Activated T-cell treated with anti-CD3 and anti-CD28 coated beads, Interleukin-2, amount 50 U/mL, for 48 hours (primary cell): ENCODE results near the gene TMEM97.
A peak's percentile ranks its signal among the peaks of the same experiment; 100 is the strongest.

Experiments
- DNase-seq, 2 experiments: peaks; one replicate each; pipeline ENCODE4 v3.0.0-alpha.2; 2020

TMEM97 gene

DNA sequence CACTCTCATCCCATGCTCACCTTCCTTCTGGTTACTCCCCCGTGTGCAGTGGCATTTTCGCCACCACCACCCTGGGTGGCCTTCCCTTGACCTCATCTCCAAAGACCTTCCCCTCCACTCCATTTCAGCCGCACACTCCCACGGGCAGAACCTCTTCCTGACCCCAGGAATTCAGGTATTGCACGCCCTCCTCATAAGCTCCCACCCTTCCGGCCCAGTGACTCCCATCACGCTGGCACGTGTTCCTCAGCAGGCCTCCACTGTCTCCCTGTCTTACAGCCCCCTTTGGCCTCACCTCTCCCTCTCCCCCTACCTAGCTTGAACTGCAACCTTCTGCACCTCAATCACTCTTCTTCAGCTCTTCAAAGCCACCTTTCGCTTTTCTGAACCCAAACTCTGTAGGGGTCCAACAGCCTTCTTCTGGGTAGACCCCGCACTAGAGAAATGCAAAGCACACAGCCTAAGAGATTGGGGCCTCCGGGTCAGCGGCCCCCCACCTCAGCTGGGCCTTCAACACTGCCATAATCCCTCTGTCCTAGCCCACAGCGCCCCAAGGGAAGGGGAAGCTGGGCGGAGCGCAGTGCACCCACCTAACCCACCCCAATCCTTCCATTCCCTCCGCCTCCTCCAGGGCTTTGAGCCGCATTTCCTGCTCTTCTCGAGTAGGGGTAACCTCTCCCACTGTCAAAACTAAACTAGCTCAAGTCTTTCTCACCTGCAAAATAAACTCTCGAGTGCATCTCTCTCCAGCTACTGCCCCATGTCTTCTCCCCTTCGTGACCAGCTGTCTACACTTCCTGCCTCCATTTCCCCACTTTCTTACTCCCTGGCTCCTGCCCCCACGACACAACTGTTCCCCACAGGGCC, 1.7 kb upstream of the TMEM97 start:
- no peak for DNase-seq

- DNase-seq, result peak in 1 of 2 experiments; percentile 36
Measured at GRCh38 chr17:28317966-28318758, 838 bp upstream of the TMEM97 start.

- no peak for DNase-seq
Measured at GRCh38 chr17:28319598-28319935, 567 bp downstream of the TMEM97 start.

DNA sequence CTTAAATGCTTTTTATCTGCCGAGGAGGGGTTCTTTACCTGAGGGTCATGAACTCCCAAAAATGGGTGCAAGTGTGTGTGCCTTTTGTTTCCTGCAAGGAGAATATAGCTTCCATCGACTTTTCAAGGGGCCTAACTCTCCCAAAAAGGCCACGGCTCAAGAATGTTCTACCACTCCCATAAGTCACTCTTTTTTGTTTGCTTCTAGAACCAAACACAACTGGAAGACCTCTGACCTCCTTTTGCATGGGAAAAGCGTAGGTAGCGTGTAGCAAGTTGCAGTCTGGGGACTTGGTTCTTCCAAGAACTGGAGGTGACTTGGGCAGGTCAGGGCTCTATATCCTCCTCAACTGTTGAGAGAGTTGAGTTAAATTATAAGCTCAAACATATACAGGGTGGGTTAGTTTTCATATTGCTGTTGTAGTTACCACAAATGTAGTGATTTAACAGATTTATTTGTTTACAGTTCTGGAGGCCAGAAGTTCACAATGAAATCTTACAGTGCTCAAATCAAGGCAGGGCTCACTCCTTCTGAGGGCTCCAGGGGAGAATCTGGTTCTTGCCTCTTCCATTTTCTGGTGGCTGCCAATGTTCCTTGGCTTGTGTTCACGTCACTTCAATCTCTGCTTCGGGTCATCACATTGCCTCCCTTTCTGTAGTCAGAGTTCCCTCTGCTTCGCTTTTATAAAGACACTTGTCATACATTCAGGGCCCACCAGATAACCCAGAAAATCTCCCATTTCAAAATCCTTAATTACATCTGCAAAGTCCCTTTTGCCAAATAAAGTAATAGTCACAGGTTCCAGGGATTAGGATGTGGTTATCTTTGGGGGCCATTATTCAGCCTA, 1.4 kb downstream of the TMEM97 start:
- no peak for DNase-seq

- no peak for DNase-seq
Measured at GRCh38 chr17:28324267-28324745, 5.3 kb downstream of the TMEM97 start.

DNA sequence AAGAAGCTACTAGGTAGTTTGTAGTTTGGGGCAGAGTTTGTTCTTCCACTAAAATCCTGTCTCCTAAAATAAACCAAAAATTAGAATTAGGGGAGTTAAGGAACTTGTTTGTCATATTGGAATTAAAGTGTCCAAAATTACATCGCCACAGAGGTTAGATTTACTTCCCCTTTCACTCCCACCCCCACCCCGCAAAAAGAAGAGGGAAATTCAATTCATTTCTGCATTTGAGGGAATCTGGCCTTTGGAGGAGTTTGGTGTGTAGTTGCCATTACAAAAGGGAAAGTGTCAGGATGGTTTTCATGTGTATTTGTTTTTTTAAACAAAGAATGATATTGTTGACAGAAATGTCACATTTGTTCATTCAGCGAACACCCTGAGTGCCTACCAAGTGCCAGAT, 5.8 kb downstream of the TMEM97 start:
- no peak for DNase-seq

DNA sequence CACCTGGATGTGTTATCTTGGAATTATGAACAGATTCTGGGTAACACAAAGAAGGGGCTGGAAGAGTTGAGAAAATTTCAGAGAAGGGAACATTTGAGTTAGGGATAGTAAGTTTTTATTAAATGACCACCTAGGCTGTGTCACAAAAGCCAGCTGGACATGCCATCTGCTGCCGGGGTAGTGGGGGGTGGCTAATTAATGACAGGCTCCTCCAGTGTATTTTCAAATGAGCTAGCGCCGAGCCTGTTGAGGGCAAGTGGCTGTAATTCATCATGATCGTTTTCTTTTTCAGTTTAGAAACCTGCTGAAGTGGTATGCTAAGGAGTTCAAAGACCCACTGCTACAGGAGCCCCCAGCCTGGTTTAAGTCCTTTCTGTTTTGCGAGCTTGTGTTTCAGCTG, 6.2 kb downstream of the TMEM97 start:
- no peak for DNase-seq

DNA sequence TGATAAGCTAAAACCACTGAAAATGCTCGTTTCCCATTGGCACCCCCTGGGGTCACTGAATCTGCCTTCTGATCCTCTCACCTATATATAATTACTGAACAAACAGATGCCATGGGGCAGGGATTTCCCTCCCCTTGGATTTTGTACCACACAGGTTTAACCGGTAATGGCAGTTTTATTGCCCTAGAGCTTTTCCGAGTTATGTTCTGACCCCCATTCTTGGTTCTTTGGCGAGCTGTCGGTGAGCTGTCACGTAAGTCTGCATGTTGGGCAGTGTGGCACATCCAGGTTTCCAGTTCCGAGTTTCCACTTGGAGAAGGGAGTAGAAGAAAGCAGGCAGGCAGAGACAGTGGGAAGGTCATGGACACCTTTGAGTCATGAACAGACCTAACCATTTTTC, 7.1 kb downstream of the TMEM97 start:
- DNase-seq, result peak; percentile 12 to 14

- DNase-seq, result peak; percentile 54 to 57
Measured at GRCh38 chr17:28327031-28327607, 8.1 kb downstream of the TMEM97 start.

GRCh38 chr17:28327709-28328108, 8.7 kb downstream of the TMEM97 start:
- peak in 1 of 2 experiments; percentile 5 for DNase-seq

DNA sequence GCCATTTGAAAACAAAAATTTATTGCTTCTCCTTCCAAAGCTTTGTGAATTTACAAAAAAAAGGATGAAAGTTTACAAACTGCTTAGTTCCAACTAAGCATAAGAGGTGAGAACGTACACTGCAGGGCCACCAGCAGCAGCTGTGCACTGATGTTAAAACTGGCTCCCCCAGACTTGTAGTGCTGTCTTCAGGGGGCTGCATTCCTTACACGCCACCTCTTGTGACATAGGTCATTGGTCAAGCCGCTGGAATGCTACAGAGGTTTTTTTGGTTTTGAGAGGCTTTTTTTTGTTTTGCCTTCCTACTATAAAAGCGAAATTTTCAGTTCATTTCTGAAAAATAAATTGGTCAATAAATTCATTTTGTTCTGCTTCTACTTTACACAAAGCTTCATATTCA, 9.3 kb downstream of the TMEM97 start:
- DNase-seq, result no peak

- no peak for DNase-seq
Measured at GRCh38 chr17:28330671-28331070, 11.7 kb downstream of the TMEM97 start.

DNA sequence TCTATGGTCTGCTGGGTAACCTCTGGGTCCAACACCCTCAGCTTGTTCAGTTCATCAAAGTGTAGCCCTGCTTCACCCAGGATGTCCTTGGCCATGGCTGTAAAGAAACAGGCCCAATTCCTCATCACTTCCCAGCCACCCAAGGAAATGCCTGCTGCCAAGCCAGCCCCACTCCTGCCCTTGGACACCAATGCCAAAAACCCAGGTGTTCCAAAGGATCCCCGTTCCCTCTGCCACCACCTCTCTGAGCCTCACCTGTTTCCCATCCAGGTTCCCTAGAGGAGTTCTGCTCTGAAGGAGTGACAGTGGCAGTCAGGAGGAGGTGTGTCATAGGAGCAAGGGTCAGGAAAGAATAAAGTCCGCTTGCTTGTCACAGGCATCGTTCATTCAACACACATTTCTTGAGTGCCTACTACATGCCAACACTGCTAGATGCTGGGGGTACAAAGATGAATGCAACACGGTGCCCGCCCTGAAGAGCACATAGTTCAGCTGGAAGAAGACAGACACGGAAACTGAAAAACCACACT, 13.0 kb downstream of the TMEM97 start:
- DNase-seq, result no peak

- DNase-seq, result no peak
Measured at GRCh38 chr17:28333083-28333746, 14.2 kb downstream of the TMEM97 start.

DNA sequence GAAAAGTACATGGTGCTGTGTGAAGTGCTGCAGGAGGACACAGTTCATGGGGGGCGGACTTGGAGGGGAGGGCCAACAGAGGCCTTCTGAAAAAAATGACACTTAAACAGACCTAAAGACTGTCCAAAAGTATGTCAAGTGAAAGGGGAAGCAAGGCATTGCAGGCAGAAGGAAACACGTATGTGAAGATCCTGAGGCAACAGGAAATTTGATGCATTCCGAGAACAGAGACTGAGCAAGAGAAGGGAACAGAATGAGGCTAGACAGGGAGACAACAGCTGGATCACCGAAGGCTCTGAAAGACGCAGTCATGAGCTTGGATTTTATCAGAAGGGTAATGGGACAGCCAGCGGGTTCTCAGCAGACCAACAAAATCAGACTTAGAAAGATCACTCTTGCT, 15.2 kb downstream of the TMEM97 start:
- no peak for DNase-seq

- DNase-seq, result no peak
Measured at GRCh38 chr17:28334666-28335200, 15.7 kb downstream of the TMEM97 start.

DNA sequence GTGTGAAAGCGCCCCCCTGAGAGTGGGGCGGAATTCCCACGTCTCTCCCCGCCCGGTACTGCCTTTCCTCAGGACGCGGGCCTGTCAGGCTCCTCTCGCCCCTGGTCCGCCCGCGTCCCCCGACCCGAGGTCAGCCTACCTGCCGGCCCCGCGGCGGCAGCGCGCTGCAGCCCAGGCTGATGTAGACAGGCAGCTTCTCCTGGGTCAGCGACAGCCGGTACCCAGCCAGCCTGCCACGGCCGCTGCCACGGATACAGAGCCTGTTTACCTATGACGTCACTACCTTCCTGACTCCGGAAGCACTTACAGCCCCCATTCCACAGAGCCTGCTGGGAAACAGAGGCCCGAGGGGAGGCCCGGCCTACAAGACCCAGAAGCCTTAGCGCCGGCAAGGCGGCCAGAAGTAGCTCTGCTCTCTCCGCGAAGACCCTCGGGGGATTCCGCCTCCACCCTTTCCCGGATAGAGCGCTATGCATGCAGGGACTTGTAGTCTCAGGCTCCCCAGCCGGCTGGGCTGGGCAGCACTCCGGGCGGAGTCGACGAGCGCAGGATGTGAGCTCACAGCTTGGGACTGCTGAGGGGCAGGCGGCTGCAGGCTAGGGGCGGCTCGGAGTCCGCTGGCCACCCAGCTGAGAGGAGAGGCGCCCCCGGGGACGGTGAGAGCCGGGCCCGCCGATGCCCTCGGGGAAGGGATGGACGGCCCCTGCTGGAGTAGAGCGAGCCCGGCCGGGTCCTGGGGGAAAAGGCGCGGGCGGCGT, 16.4 kb downstream of the TMEM97 start, which contains the start of the genes IFT20 and TNFAIP1:
TSS of gene IFT20 (minus strand) at position 272 of the 758 bp plus-strand sequence. CDS start 3,487 bp downstream, outside the sequence.
TSS of gene TNFAIP1 (plus strand) at position 561 of the 758 bp plus-strand sequence. CDS start 3,761 bp downstream, outside the sequence.
- peak; percentile 96 to 97 for DNase-seq

GRCh38 chr17:28335959-28336871, 17.2 kb downstream of the TMEM97 start:
- peak in 1 of 2 experiments; percentile 43 for DNase-seq
